ENCODE measurements around the gene NDUFS7.
A peak's percentile ranks its signal among the peaks of the same experiment; 100 is the strongest.

The NDUFS7 gene

GRCh38 chr19:1357531-1358109, 26.1 kb upstream of the NDUFS7 start:
- H3K4me3 ChIP-seq (ENCODE audit: low read depth, low read length): no peak overlapping the region
- no peak for TF ChIP-seq POLR2A (IDR thresholded peaks at IDR 0.05; ENCODE audit: extremely low read depth, insufficient read length)
- no peak for TF ChIP-seq MAX (IDR thresholded peaks at IDR 0.05; ENCODE audit: low read depth, low read length)
- no peak for TF ChIP-seq MYC (IDR thresholded peaks at IDR 0.05; ENCODE audit: low read depth, low read length)
- no peak for TF ChIP-seq CTCF (IDR thresholded peaks at IDR 0.05; ENCODE audit: low read depth, low read length)
- DNase-seq (ENCODE audit: low read depth): no peak

- H3K4me3 ChIP-seq (ENCODE audit: low read depth, low read length): no peak overlapping the region
- no peak for DNase-seq (ENCODE audit: low read depth)
- TF ChIP-seq MAX (IDR thresholded peaks at IDR 0.05; ENCODE audit: low read depth, low read length) (no peak), POLR2A (IDR thresholded peaks at IDR 0.05; ENCODE audit: extremely low read depth, insufficient read length) (no peak), MYC (IDR thresholded peaks at IDR 0.05; ENCODE audit: low read depth, low read length) (no peak), CTCF (IDR thresholded peaks at IDR 0.05; ENCODE audit: low read depth, low read length) (no peak)
Measured at GRCh38 chr19:1360126-1360817, 23.4 kb upstream of the NDUFS7 start.

GRCh38 chr19:1360818-1361461, 22.8 kb upstream of the NDUFS7 start:
- peak; percentile 62 for DNase-seq (ENCODE audit: low read depth)
- H3K4me3 ChIP-seq (ENCODE audit: low read depth, low read length): peak overlapping the region; percentile 21
- peak; percentile 70 for TF ChIP-seq MAX (IDR thresholded peaks at IDR 0.05; ENCODE audit: low read depth, low read length)
- TF ChIP-seq MYC (IDR thresholded peaks at IDR 0.05; ENCODE audit: low read depth, low read length): peak; percentile 59
- no peak for TF ChIP-seq POLR2A (IDR thresholded peaks at IDR 0.05; ENCODE audit: extremely low read depth, insufficient read length)

GRCh38 chr19:1361601-1362386, 21.9 kb upstream of the NDUFS7 start:
- H3K4me3 ChIP-seq (ENCODE audit: low read depth, low read length): no peak overlapping the region
- no peak for TF ChIP-seq POLR2A (IDR thresholded peaks at IDR 0.05; ENCODE audit: extremely low read depth, insufficient read length)
- TF ChIP-seq CTCF (IDR thresholded peaks at IDR 0.05; ENCODE audit: low read depth, low read length): no peak
- no peak for TF ChIP-seq MAX (IDR thresholded peaks at IDR 0.05; ENCODE audit: low read depth, low read length)
- no peak for TF ChIP-seq MYC (IDR thresholded peaks at IDR 0.05; ENCODE audit: low read depth, low read length)
- no peak for DNase-seq (ENCODE audit: low read depth)

- H3K4me3 ChIP-seq (ENCODE audit: low read depth, low read length): no peak overlapping the region
- DNase-seq (ENCODE audit: low read depth): no peak
Measured at GRCh38 chr19:1362387-1363257, 21.1 kb upstream of the NDUFS7 start.

More at GRCh38 chr19:1362387-1363257, 21.1 kb upstream of the NDUFS7 start:
- no peak for TF ChIP-seq CTCF (IDR thresholded peaks at IDR 0.05; ENCODE audit: low read depth, low read length)
- no peak for TF ChIP-seq MAX (IDR thresholded peaks at IDR 0.05; ENCODE audit: low read depth, low read length)
- TF ChIP-seq POLR2A (IDR thresholded peaks at IDR 0.05; ENCODE audit: extremely low read depth, insufficient read length): no peak

Measured in NB4 (cell line).